GM12873 (cell line): ENCODE measurements around the gene DPM3.

Experiments
- CTCF ChIP-seq: IDR thresholded peaks from 2 replicates; pipeline ENCODE4 v1.5.1; 2012; ENCODE audit warnings: low read depth, mild to moderate bottlenecking, moderate library complexity, low read length, control low read depth; ENCODE audit not compliant: insufficient read depth; ENCODE audit errors: missing control alignments

Gene DPM3

GRCh38 chr1:155184835-155185782, 44.8 kb upstream of the DPM3 start:
- TF ChIP-seq CTCF = peak; percentile 41

GRCh38 chr1:155184351-155184811, 44.0 kb upstream of the DPM3 start:
- TF ChIP-seq CTCF = no peak

GRCh38 chr1:155183775-155184221, 43.5 kb upstream of the DPM3 start:
- no peak for TF ChIP-seq CTCF

- TF ChIP-seq CTCF = no peak
Observed at GRCh38 chr1:155182052-155182550, 41.8 kb upstream of the DPM3 start.

GRCh38 chr1:155181371-155182051, 41.2 kb upstream of the DPM3 start:
- no peak for TF ChIP-seq CTCF

- TF ChIP-seq CTCF = no peak
Observed at GRCh38 chr1:155179112-155180031, 39.0 kb upstream of the DPM3 start.
